ENCODE data around the gene SLC35F3. TPM values are rescaled to one million over a fixed set of nuclear protein-coding genes. Genes with fewer than 3 reads are reported as not detected.

Gene SLC35F3
- total RNA-seq, 2 experiments from 2014 or later = not detected

GRCh38 chr1:233962878-233963277 lies 58.4 kb downstream of the SLC35F3 start:
- Histone ChIP-seq H3K4me2 (ENCODE audit: low read length) (no peak overlapping the region), H3K36me3 (ENCODE audit: insufficient read depth, low read length) (no peaks in the 10 kb centered on the region), H3K4me1 (ENCODE audit: insufficient read depth, low read length, poor library complexity, severe bottlenecking) (no peaks in the 10 kb centered on the region), H3K9me2 (ENCODE audit: insufficient read depth, low read length) (no peaks in the 10 kb centered on the region), H4K20me1 (ENCODE audit: insufficient read depth, low read length) (no peaks in the 10 kb centered on the region), H3K27ac (ENCODE audit: low read depth, low read length, poor library complexity, severe bottlenecking) (no peak overlapping the region), H3K4me3 (ENCODE audit: low read depth, low read length, poor library complexity, severe bottlenecking) (no peak overlapping the region), H3K9me3 (ENCODE audit: low read length) (no peaks in the 10 kb centered on the region), H3K79me2 (ENCODE audit: insufficient read depth, low read depth, low read length) (no peaks in the 10 kb centered on the region), H2AFZ (ENCODE audit: low read length) (no peak overlapping the region)
- DNase-seq (ENCODE audit: low spot score) = no peak
- POLR2A ChIA-PET = interaction anchor here (0.6 kb wide), 1 partner anchor 11 kb away, joined by 3 read pairs; no protein-coding TSS in a partner anchor
- no TSS peak for BruUV-seq (replicated peaks)
- CTCF ChIA-PET (ENCODE audit: unreplicated experiment) = no interaction called here
- intact Hi-C loops (cut with micrococcal nuclease; ENCODE audit: unreplicated experiment) = no loop called here
- TF ChIP-seq CTCF (conservative IDR thresholded peaks at IDR 0.05; ENCODE audit: low read length) = no peak
- TF ChIP-seq EZH2phosphoT487 (IDR thresholded peaks at IDR 0.05; ENCODE audit: borderline replicate concordance, low read depth, low read length) = no peak

- no peak overlapping the region for H2AFZ ChIP-seq (ENCODE audit: low read length)
- TF ChIP-seq CTCF (conservative IDR thresholded peaks at IDR 0.05; ENCODE audit: low read length) = no peak
- TF ChIP-seq EZH2phosphoT487 (IDR thresholded peaks at IDR 0.05; ENCODE audit: borderline replicate concordance, low read depth, low read length) = no peak
- no peaks in the 10 kb centered on the region for H3K79me2 ChIP-seq (ENCODE audit: insufficient read depth, low read depth, low read length)
- BruUV-seq (replicated peaks) = no TSS peak
- CTCF ChIA-PET (ENCODE audit: unreplicated experiment) = no interaction called here
- H3K36me3 ChIP-seq (ENCODE audit: insufficient read depth, low read length) = no peaks in the 10 kb centered on the region
- no peak overlapping the region for H3K4me2 ChIP-seq (ENCODE audit: low read length)
- H3K27ac ChIP-seq (ENCODE audit: low read depth, low read length, poor library complexity, severe bottlenecking) = no peak overlapping the region
- no peak for DNase-seq (ENCODE audit: low spot score)
- no peaks in the 10 kb centered on the region for H3K4me1 ChIP-seq (ENCODE audit: insufficient read depth, low read length, poor library complexity, severe bottlenecking)
- H3K4me3 ChIP-seq (ENCODE audit: low read depth, low read length, poor library complexity, severe bottlenecking) = no peak overlapping the region
- intact Hi-C loops (cut with micrococcal nuclease; ENCODE audit: unreplicated experiment) = no loop called here
- no peaks in the 10 kb centered on the region for H4K20me1 ChIP-seq (ENCODE audit: insufficient read depth, low read length)
- no peaks in the 10 kb centered on the region for H3K9me2 ChIP-seq (ENCODE audit: insufficient read depth, low read length)
- no peaks in the 10 kb centered on the region for H3K9me3 ChIP-seq (ENCODE audit: low read length)
- POLR2A ChIA-PET = interaction anchor here (0.6 kb wide), 1 partner anchor 229 kb away, joined by 3 read pairs; no protein-coding TSS in a partner anchor
Measured at GRCh38 chr1:233965856-233966255, 61.4 kb downstream of the SLC35F3 start.

GRCh38 chr1:233971753-233972152 lies 67.3 kb downstream of the SLC35F3 start:
- Histone ChIP-seq H3K79me2 (ENCODE audit: insufficient read depth, low read depth, low read length) (no peaks in the 10 kb centered on the region), H2AFZ (ENCODE audit: low read length) (no peak overlapping the region), H3K4me1 (ENCODE audit: insufficient read depth, low read length, poor library complexity, severe bottlenecking) (no peaks in the 10 kb centered on the region), H3K4me2 (ENCODE audit: low read length) (no peak overlapping the region), H3K9me2 (ENCODE audit: insufficient read depth, low read length) (no peaks in the 10 kb centered on the region), H3K27ac (ENCODE audit: low read depth, low read length, poor library complexity, severe bottlenecking) (no peak overlapping the region), H3K4me3 (ENCODE audit: low read depth, low read length, poor library complexity, severe bottlenecking) (no peak overlapping the region), H4K20me1 (ENCODE audit: insufficient read depth, low read length) (no peaks in the 10 kb centered on the region), H3K9me3 (ENCODE audit: low read length) (no peaks in the 10 kb centered on the region), H3K36me3 (ENCODE audit: insufficient read depth, low read length) (no peaks in the 10 kb centered on the region)
- no TSS peak for BruUV-seq (replicated peaks)
- intact Hi-C loops (cut with micrococcal nuclease; ENCODE audit: unreplicated experiment) = no loop called here
- no peak for DNase-seq (ENCODE audit: low spot score)
- POLR2A ChIA-PET = interaction anchor here (1.4 kb wide), 1 partner anchor 12 kb away, joined by 3 read pairs; no protein-coding TSS in a partner anchor
- TF ChIP-seq CTCF (conservative IDR thresholded peaks at IDR 0.05; ENCODE audit: low read length) (no peak), EZH2phosphoT487 (IDR thresholded peaks at IDR 0.05; ENCODE audit: borderline replicate concordance, low read depth, low read length) (no peak)
- CTCF ChIA-PET (ENCODE audit: unreplicated experiment) = no interaction called here
